GM23338 (cell line): ENCODE measurements around the gene ACAT1. TPM values are rescaled to one million over a fixed set of nuclear protein-coding genes. Genes with fewer than 3 reads are reported as not detected.
"Not testable (repeated sequence)": the region's sequence is repeated elsewhere in the genome, so short reads cannot be mapped to it uniquely, and the experiment has no call there.

Experiments
- ATAC-seq: fragments of 200-7000 bp; cut with Tn5 transposase; 3 replicates; pipeline ENCODE4 v1.9.1; 2020
- DNase-seq: peaks from one replicate; pipeline ENCODE4 v3.0.0-alpha.2; 2015; ENCODE audit warnings: low spot score
- H2AFZ ChIP-seq: fragments of 200-600 bp; sonication (generic); 2 replicates; pipeline ENCODE4 v1.8.0; 2016; ENCODE audit warnings: antibody characterized with exemption, mild to moderate bottlenecking, moderate library complexity
- H3F3A ChIP-seq: fragments of 200-600 bp; sonication (generic); replicated peaks from 2 replicates; pipeline ENCODE4 v1.8.0; 2017; ENCODE audit warnings: antibody characterized with exemption, mixed run types, low read depth
- H3K27ac ChIP-seq: fragments of 200-600 bp; sonication (generic); 2 replicates; pipeline ENCODE4 v1.6.1; 2016; ENCODE audit warnings: low read depth
- H3K27me3 ChIP-seq: fragments of 200-600 bp; sonication (generic); 2 replicates; pipeline ENCODE4 v1.8.0; 2016; ENCODE audit warnings: mild to moderate bottlenecking, mixed run types, moderate library complexity; ENCODE audit not compliant: insufficient read depth
- H3K36me3 ChIP-seq: fragments of 200-600 bp; sonication (generic); 2 replicates; pipeline ENCODE4 v1.8.0; 2016; ENCODE audit warnings: mild to moderate bottlenecking; ENCODE audit not compliant: insufficient read depth
- H3K4me1 ChIP-seq: fragments of 200-600 bp; sonication (generic); 2 replicates; pipeline ENCODE4 v1.8.0; 2016; ENCODE audit warnings: mild to moderate bottlenecking, moderate library complexity; ENCODE audit not compliant: insufficient read depth
- H3K4me2 ChIP-seq: fragments of 200-600 bp; sonication (generic); 2 replicates; pipeline ENCODE4 v1.7.1; 2017; ENCODE audit warnings: mixed run types
- H3K4me3 ChIP-seq: fragments of 200-600 bp; sonication (generic); 2 replicates; pipeline ENCODE4 v1.6.1; 2016; ENCODE audit warnings: mixed run types
- H3K79me2 ChIP-seq: fragments of 200-600 bp; sonication (generic); replicated peaks from 2 replicates; pipeline ENCODE4 v1.8.0; 2017; ENCODE audit warnings: mild to moderate bottlenecking; ENCODE audit not compliant: insufficient read depth
- H3K9me2 ChIP-seq: fragments of 200-600 bp; sonication (generic); 2 replicates; pipeline ENCODE4 v1.8.0; 2017; ENCODE audit not compliant: insufficient read depth
- H4K20me1 ChIP-seq: fragments of 200-600 bp; sonication (generic); replicated peaks from 2 replicates; pipeline ENCODE4 v1.8.0; 2017; ENCODE audit warnings: mild to moderate bottlenecking; ENCODE audit not compliant: insufficient read depth
- H3K27ac Mint-ChIP-seq: 2 replicates; pipeline ENCODE4 v1.8.0; 2020; ENCODE audit warnings: inconsistent platforms, mild to moderate bottlenecking, moderate library complexity, mixed read lengths
- H3K27me3 Mint-ChIP-seq: 3 replicates; pipeline ENCODE4 v1.8.0; 2022; ENCODE audit warnings: low read depth, mild to moderate bottlenecking, moderate library complexity, mixed read lengths, inconsistent platforms; ENCODE audit not compliant: insufficient read depth, poor library complexity
- H3K36me3 Mint-ChIP-seq: 3 replicates; pipeline ENCODE4 v1.8.0; 2021; ENCODE audit warnings: low read depth, mild to moderate bottlenecking, inconsistent platforms, moderate library complexity, mixed read lengths
- H3K4me1 Mint-ChIP-seq: 3 replicates; pipeline ENCODE4 v1.8.0; 2020; ENCODE audit warnings: mild to moderate bottlenecking, inconsistent platforms, mixed read lengths
- H3K4me3 Mint-ChIP-seq: 3 replicates; pipeline ENCODE4 v1.8.0; 2021; ENCODE audit warnings: moderate library complexity, mild to moderate bottlenecking, inconsistent platforms, mixed read lengths
- H3K9me3 Mint-ChIP-seq: 3 replicates; pipeline ENCODE4 v1.8.0; 2020; ENCODE audit warnings: moderate library complexity, mild to moderate bottlenecking, inconsistent platforms, mixed read lengths
- CREB1 ChIP-seq: fragments of 250-450 bp; sonication (Bioruptor Pico); IDR thresholded peaks from 2 replicates; pipeline ENCODE4 v1.5.0; 2020; ENCODE audit warnings: low read depth, mild to moderate bottlenecking, moderate library complexity
- CTCF ChIP-seq, 2 experiments: fragments of 200-600 bp in 1 of 2; sonication (generic) in 1 of 2; conservative IDR thresholded peaks; 2 replicates each; pipeline versions ENCODE4 v1.5.1 to v1.6.1; 2016 to 2017; ENCODE audit warnings: antibody characterized with exemption in 2 of 2, low read depth in 2 of 2, mild to moderate bottlenecking in 2 of 2, moderate library complexity in 1 of 2
- ETS1 ChIP-seq: IDR thresholded peaks from 2 replicates; pipeline ENCODE4 v1.6.1; 2016; ENCODE audit warnings: antibody characterized with exemption
- EZH2 ChIP-seq: fragments of 200-600 bp; sonication (generic); IDR thresholded peaks from one replicate; pipeline ENCODE4 v1.8.0; 2017; ENCODE audit warnings: antibody characterized with exemption, mild to moderate bottlenecking, low read depth; ENCODE audit not compliant: unreplicated experiment
- JUNB ChIP-seq: IDR thresholded peaks from one replicate; pipeline ENCODE4 v1.6.1; 2016; ENCODE audit warnings: antibody characterized with exemption; ENCODE audit not compliant: unreplicated experiment
- NANOG ChIP-seq: IDR thresholded peaks from 2 replicates; pipeline ENCODE4 v1.6.1; 2016; ENCODE audit warnings: antibody characterized with exemption, borderline replicate concordance
- POLR2AphosphoS5 ChIP-seq: IDR thresholded peaks from 2 replicates; pipeline ENCODE4 v1.6.1; 2016; ENCODE audit warnings: antibody characterized with exemption, low read depth
- REST ChIP-seq: IDR thresholded peaks from one replicate; pipeline ENCODE4 v1.6.1; 2018; ENCODE audit warnings: antibody characterized with exemption; ENCODE audit not compliant: unreplicated experiment
- ZNF114 ChIP-seq: fragments of 250-450 bp; sonication (Bioruptor Pico); IDR thresholded peaks from 2 replicates; pipeline ENCODE4 v1.5.0; 2020; ENCODE audit warnings: mild to moderate bottlenecking, moderate library complexity
- ZNF462 ChIP-seq: fragments of 250-450 bp; sonication (Bioruptor Pico); IDR thresholded peaks from 2 replicates; pipeline ENCODE4 v1.5.0; 2020; ENCODE audit warnings: mild to moderate bottlenecking, moderate library complexity
- polyA plus RNA-seq: library from polyadenylated mRNA; unstranded; fragments of >200 nt; fragmentation: Nextera tagmentation; extraction: Ambion mirVana; gene quantifications from 2 replicates; pipeline ENCODE4 v1.2.1, GENCODE V29; 2016
- total RNA-seq: library from RNA; depleted of rRNA; stranded (reverse); fragments of >200 nt; shearing (Covaris generic); gene quantifications from 2 replicates; pipeline ENCODE4 v1.2.3, GENCODE V29; 2014

ACAT1 gene
- total and polyA plus RNA-seq, 2 experiments from 2014 or later = 43.9 to 53.6 TPM

- not testable (repeated sequence) for H3K27ac Mint-ChIP-seq, H3F3A ChIP-seq, H3K4me3 Mint-ChIP-seq, H3K79me2 ChIP-seq, H3K9me2 ChIP-seq, H3K4me2 ChIP-seq, H3K27me3 ChIP-seq, H3K4me1 Mint-ChIP-seq, H4K20me1 ChIP-seq, H3K4me3 ChIP-seq, DNase-seq, H2AFZ ChIP-seq, H3K27me3 Mint-ChIP-seq, H3K4me1 ChIP-seq, ATAC-seq, H3K27ac ChIP-seq, H3K9me3 Mint-ChIP-seq
- peaks cover 48% of the 10 kb centered on the region for H3K36me3 ChIP-seq
- peaks cover 55% of the 10 kb centered on the region for H3K36me3 Mint-ChIP-seq
These were observed 41.5 kb downstream of the ACAT1 start for GRCh38 chr11:108162878-108163277.

GRCh38 chr11:108167624-108168023 is 46.3 kb downstream of the ACAT1 start:
- Histone ChIP-seq H3F3A (no peaks in the 10 kb centered on the region), H3K79me2 (no peaks in the 10 kb centered on the region), H3K27me3 (no peaks in the 10 kb centered on the region), H3K4me2 (no peak overlapping the region), H4K20me1 (no peaks in the 10 kb centered on the region), H2AFZ (no peak overlapping the region), H3K27ac (no peak overlapping the region), H3K4me1 (no peaks in the 10 kb centered on the region), H3K9me2 (no peaks in the 10 kb centered on the region), H3K4me3 (no peak overlapping the region), H3K36me3 (peaks cover 46% of the 10 kb centered on the region)
- ATAC-seq = no peak
- H3K27ac Mint-ChIP-seq = no peak overlapping the region
- H3K4me1 Mint-ChIP-seq = no peaks in the 10 kb centered on the region
- no peak overlapping the region for H3K4me3 Mint-ChIP-seq
- H3K27me3 Mint-ChIP-seq = no peaks in the 10 kb centered on the region
- H3K9me3 Mint-ChIP-seq = no peaks in the 10 kb centered on the region
- no peak for DNase-seq
- H3K36me3 Mint-ChIP-seq = peaks cover 56% of the 10 kb centered on the region
- TF ChIP-seq NANOG (no peak), EZH2 (no peak), REST (no peak), ZNF462 (CRISPR knock-in tag) (no peak), ZNF114 (no peak), CREB1 (CRISPR knock-in tag) (no peak), POLR2AphosphoS5 (no peak), CTCF (conservative IDR thresholded peaks at IDR 0.05; ENCODE audit: low read depth in 2 of 2) (no peak), JUNB (no peak), ETS1 (no peak)
